Heart left ventricle (tissue), 16 donors: ENCODE measurements around the gene SERAC1. TPM values are rescaled to one million over a fixed set of nuclear protein-coding genes. Genes with fewer than 3 reads are reported as not detected.
A peak's percentile ranks its signal among the peaks of the same experiment; 100 is the strongest.

Source experiments
- ATAC-seq, 4 donors: fragments of 200-7000 bp; cut with Tn5 transposase; one replicate each; pipeline ENCODE4 v1.9.1; 2020 to 2022; ENCODE audit warnings: moderate library complexity in 4 of 4, mild to moderate bottlenecking in 3 of 4, moderate number of reproducible peaks in 1 of 4
- DNase-seq, 5 donors: peaks; one replicate each; pipeline ENCODE4 v3.0.0-alpha.2; 2020
- H3K27ac ChIP-seq, 12 donors: fragments of 200-600 bp; sonication (generic) in 4 of 12; one replicate each; pipeline versions ENCODE4 v1.5.0 to v1.8.0; 2016 to 2022; ENCODE audit warnings: mild to moderate bottlenecking in 2 of 12
- H3K27me3 ChIP-seq, 9 donors: fragments of 200-600 bp; sonication (generic) in 2 of 9; one replicate each; pipeline versions ENCODE4 v1.5.1 to v1.8.0; 2016 to 2022; ENCODE audit warnings: mild to moderate bottlenecking in 3 of 9
- H3K36me3 ChIP-seq, 9 donors: fragments of 200-600 bp; sonication (generic) in 2 of 9; one replicate each; pipeline versions ENCODE4 v1.5.0 to v1.8.0; 2018 to 2022; ENCODE audit warnings: mild to moderate bottlenecking in 2 of 9
- H3K4me1 ChIP-seq, 12 donors: fragments of 200-600 bp; sonication (generic) in 4 of 12; one replicate each; pipeline versions ENCODE4 v1.5.0 to v1.8.0; 2016 to 2022; ENCODE audit warnings: mild to moderate bottlenecking in 3 of 12
- H3K4me3 ChIP-seq, 12 donors: fragments of 200-600 bp; sonication (generic) in 4 of 12; one replicate each; pipeline versions ENCODE4 v1.5.0 to v1.8.0; 2017 to 2022; ENCODE audit warnings: mild to moderate bottlenecking in 9 of 12, moderate library complexity in 4 of 12
- H3K9me3 ChIP-seq, 12 donors: fragments of 200-600 bp; sonication (generic) in 4 of 12; one replicate each; pipeline versions ENCODE4 v1.5.0 to v1.8.0; 2016 to 2022; ENCODE audit warnings: mild to moderate bottlenecking in 1 of 12
- CTCF ChIP-seq, 12 donors: fragments of 200-600 bp; sonication (generic) in 4 of 12; IDR thresholded peaks; one replicate each; pipeline versions ENCODE4 v1.5.0 to v1.8.0; 2018 to 2022; ENCODE audit warnings: antibody characterized with exemption in 12 of 12, mild to moderate bottlenecking in 5 of 12
- POLR2A ChIP-seq, 2 donors: fragments of 450-650 bp; IDR thresholded peaks; one replicate each; pipeline ENCODE4 v1.6.1; 2017; ENCODE audit warnings: antibody characterized with exemption in 2 of 2, mild to moderate bottlenecking in 2 of 2, moderate library complexity in 2 of 2
- WGBS, 4 donors: extraction: QIAGEN DNeasy Blood & Tissue Kit in 2 of 4; methylation state at CpG; one replicate each; pipeline versions ENCODE4 v1.1.5 to v1.1.7; 2013 to 2018; 5-methylcytosine and 5-hydroxymethylcytosine counted together
- intact Hi-C, 10 donors: fragments of 100-400 bp; cut with DNase I; formaldehyde crosslinking; loops; one replicate each; pipeline versions ENCODE4 v1.11.1 to v1.14.2; 2022
- polyA plus RNA-seq, 2 donors: library from polyadenylated mRNA; stranded (reverse); fragments of 200-250 nt; gene quantifications; one replicate each; pipeline ENCODE4 v1.2.3, GENCODE V29; 2013
- total RNA-seq, 9 donors: library from RNA; depleted of rRNA in 2 of 9; stranded (reverse); fragments of >200 nt in 2 of 9; fragmentation: NEBNext Ultra II Directional in 3 of 9; extraction: Animal tissue kit (Norgen Biotek cat#: 25700) in 3 of 9; gene quantifications; one replicate each; pipeline versions ENCODE4 v1.1.0 to v1.2.4, GENCODE V29; 2016 to 2023
- donor health status: ischemic (EF 13 %, LVEDD 7.1; RV severe dilation, severe dysfunction).
- donor health status: healthy with polysubstance abuse.
- donor health status: DM: no; HTN: yes; CAD: no.
- donor health status: DM: no; HTN: no; CAD: no.
- donor health status: ischemic (EF 25% LVEDD 6.9; RV normal size, moderate dysfunction).
- donor health status: ischemic (EF 25% LVEDD 5.7; RV mildly dilated, moderate dysfunction).
- donor health status: healthy.
- donor health status: DM: yes; HTN: yes; CAD: no.
- donor health status: ischemic (EF 35%, LVEDD 5.7; RV mildly dilated, moderate dysfunction).
- donor health status: nonischemic (EF 11% LVEDD 7.7; RV severe dilation, severe dysfunction).
- donor health status: DM: yes; HTN: yes; CAD: no.
- donor health status: PGD.
- donor health status: ischemic (EF 29% LVEDD 5.4; RV normal size, mild dysfunction).
- donor health status: nonischemic (EF 23%, LVEDD 6.1; RV moderate dilation, normal function).

Gene SERAC1
- total and polyA plus RNA-seq, 11 donors, result 1.5 to 7.0 (median 5.5) TPM

- H3K27me3 ChIP-seq, result no peaks in the 10 kb centered on the region
- peak in 3 of 4 donors; percentile 35 to 48 (median 36) for ATAC-seq
- H3K27ac ChIP-seq, result peak overlapping the region in 9 of 12 donors; percentile 23 to 73 (median 56)
- peaks cover 0 to 39% (median 8%) of the 10 kb centered on the region in 12 donors for H3K4me1 ChIP-seq
- no peaks in the 10 kb centered on the region for H3K9me3 ChIP-seq
- H3K4me3 ChIP-seq, result no peak overlapping the region
- TF ChIP-seq CTCF (IDR thresholded peaks at IDR 0.05) (no peak), POLR2A (IDR thresholded peaks at IDR 0.05) (no peak)
- WGBS, 4 donors, result 75 to 77% (median 76%) methylated on average over 14 of the region's 14 CpGs
- DNase-seq, result peak in 1 of 5 donors; percentile 51
- H3K36me3 ChIP-seq, result peaks cover 0 to 89% (median 50%) of the 10 kb centered on the region in 9 donors
- intact Hi-C loops, result loop anchor here in 3 of 10 donors (5.0 to 10.0 kb wide), 4 partner anchors 42 to 754 kb away; no protein-coding TSS in a partner anchor
These were observed 98.9 kb downstream of the SERAC1 start for GRCh38 chr6:158068893-158069799.

DNA sequence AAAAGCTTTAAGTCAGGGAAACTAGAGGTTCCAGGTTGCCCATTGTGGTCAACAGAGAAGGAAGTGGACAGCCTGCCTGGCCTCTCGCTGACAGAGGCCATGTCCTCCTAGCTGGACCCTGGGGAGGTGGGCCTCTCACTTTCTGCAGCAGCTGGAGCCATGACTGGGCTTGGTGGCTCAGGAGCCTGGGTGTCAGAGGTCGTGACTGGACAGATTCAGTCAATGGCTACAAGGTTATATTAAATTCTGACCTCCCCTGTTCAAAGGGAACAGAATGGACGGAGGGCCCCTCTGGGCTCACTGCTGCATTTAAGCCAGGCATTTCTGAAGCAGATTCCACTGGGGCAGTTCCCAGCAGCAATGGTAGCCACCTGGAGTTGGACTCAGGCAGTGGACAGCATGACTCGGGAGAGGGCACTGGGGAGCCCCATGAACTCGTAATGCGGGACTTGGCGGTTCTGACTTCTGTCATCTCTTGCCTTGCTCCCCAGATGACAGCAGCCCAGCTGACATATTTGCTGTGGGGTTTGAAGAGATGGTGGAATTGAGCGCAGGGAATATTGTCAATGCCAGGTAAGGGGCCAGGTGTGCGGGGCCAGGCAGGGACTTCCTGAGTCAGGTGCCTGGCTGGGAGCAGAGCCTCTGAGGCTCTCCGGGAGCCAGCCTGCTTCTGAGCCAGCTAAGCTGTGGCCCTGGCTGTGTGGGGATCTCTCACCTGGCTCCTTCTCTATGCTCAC is 99.7 kb downstream of the SERAC1 start:
- Histone ChIP-seq H3K36me3 (peaks cover 0 to 88% (median 59%) of the 10 kb centered on the region in 9 donors), H3K9me3 (peaks cover 0 to under 1% (median 0%) of the 10 kb centered on the region in 12 donors), H3K4me1 (peaks cover 0 to 32% (median 8%) of the 10 kb centered on the region in 12 donors), H3K4me3 (no peak overlapping the region), H3K27me3 (no peaks in the 10 kb centered on the region), H3K27ac (peak overlapping the region in 8 of 12 donors; percentile 10 to 73 (median 42))
- ATAC-seq, result peak in 1 of 4 donors; percentile 6
- TF ChIP-seq POLR2A (IDR thresholded peaks at IDR 0.05) (no peak), CTCF (IDR thresholded peaks at IDR 0.05) (no peak)
- WGBS, 4 donors, result 88 to 94% (median 91%) methylated on average over 10 of the region's 10 CpGs
- DNase-seq, result peak in 1 of 5 donors; percentile 48
- intact Hi-C loops, result loop anchor here in 3 of 10 donors (5.0 to 10.0 kb wide), 4 partner anchors 41 to 754 kb away; no protein-coding TSS in a partner anchor

- no peak for ATAC-seq
- peaks cover 0 to 91% (median 58%) of the 10 kb centered on the region in 9 donors for H3K36me3 ChIP-seq
- no peak for DNase-seq
- WGBS, 4 donors, result 90 to 96% (median 94%) methylated on average over 10 of the region's 10 CpGs
- TF ChIP-seq POLR2A (IDR thresholded peaks at IDR 0.05) (no peak), CTCF (IDR thresholded peaks at IDR 0.05) (no peak)
- peaks cover 0 to 32% (median 8%) of the 10 kb centered on the region in 12 donors for H3K4me1 ChIP-seq
- H3K27ac ChIP-seq, result no peak overlapping the region
- intact Hi-C loops, result loop anchor here in 3 of 10 donors (5.0 to 10.0 kb wide), 4 partner anchors 40 to 753 kb away; no protein-coding TSS in a partner anchor
- H3K4me3 ChIP-seq, result no peak overlapping the region
- H3K27me3 ChIP-seq, result no peaks in the 10 kb centered on the region
- peaks cover 0 to 8% (median 0%) of the 10 kb centered on the region in 12 donors for H3K9me3 ChIP-seq
These were observed 100.5 kb downstream of the SERAC1 start for GRCh38 chr6:158067436-158068015.
